ENCODE measurements around the gene LRRC37B.
"Not testable (repeated sequence)": the region's sequence is repeated elsewhere in the genome, so short reads cannot be mapped to it uniquely, and the experiment has no call there.

Gene LRRC37B

GRCh38 chr17:32100323-32100722 lies 93.1 kb downstream of the LRRC37B start:
- DNase-seq: not testable (repeated sequence)

- no peak for DNase-seq
These were observed 93.9 kb downstream of the LRRC37B start for GRCh38 chr17:32100971-32101631.

- DNase-seq: no peak
These were observed 95.0 kb downstream of the LRRC37B start for GRCh38 chr17:32102172-32102571.

GRCh38 chr17:32102646-32103186 lies 95.5 kb downstream of the LRRC37B start:
- no peak for DNase-seq
